Stimulated activated CD8-positive, alpha-beta memory T cell treated with anti-CD3 and anti-CD28 coated beads, Interleukin-15, amount 100 ng/mL, for 4 hours (primary cell): Measurements from ENCODE around the gene HIVEP3.
A peak's percentile ranks its signal among the peaks of the same experiment; 100 is the strongest.
"Not testable (repeated sequence)": the region's sequence is repeated elsewhere in the genome, so short reads cannot be mapped to it uniquely, and the experiment has no call there.

Source experiments
- DNase-seq, 2 donors: peaks; one replicate each; pipeline ENCODE4 v3.0.0-alpha.2; 2020; ENCODE audit warnings: low read depth in 2 of 2

The HIVEP3 gene

GRCh38 chr1:41921271-41921670 is 2.5 kb upstream of the HIVEP3 start:
- not testable (repeated sequence) for DNase-seq

DNA sequence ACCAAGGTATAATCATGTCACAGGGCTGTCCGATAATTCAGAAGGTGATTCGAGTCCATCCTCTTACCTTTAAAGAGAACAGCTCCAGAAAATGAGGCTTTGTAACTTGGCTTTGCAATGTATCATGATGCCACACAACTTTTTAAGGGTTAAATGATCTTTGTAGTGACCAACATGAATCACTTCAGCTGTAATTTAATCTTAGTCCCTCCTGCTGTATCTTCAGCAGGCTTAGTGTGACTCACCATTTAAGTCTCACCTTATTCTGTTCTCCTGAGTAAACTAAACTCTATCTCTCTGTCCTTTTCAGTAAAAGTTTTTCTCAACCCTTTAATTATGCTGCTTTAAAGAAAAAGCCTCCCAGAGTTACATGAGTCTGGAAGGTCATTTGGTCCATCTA is 1.9 kb upstream of the HIVEP3 start:
- DNase-seq: no peak

- peak; percentile 62 to 67 for DNase-seq
Observed at GRCh38 chr1:41919764-41920397, 1.2 kb upstream of the HIVEP3 start.

DNA sequence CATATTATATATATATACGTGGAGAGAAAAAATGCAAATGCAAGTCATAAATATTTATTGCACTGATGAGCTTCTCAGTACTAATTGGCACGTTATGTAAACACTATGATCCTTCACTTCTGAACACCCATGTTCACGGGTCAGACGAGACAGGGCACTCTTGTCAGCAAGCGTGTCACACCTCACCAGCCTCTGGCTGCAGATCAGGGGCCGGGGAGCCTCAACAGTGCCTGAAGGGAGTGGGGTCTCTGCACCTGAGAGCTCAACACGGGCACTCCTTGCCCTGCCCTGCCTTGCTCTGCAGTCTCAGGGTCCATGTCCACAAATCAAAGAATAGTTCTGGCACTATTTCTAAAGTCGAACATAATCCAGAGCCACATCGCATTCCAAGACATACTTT is 409 bp upstream of the HIVEP3 start:
- no peak for DNase-seq

DNA sequence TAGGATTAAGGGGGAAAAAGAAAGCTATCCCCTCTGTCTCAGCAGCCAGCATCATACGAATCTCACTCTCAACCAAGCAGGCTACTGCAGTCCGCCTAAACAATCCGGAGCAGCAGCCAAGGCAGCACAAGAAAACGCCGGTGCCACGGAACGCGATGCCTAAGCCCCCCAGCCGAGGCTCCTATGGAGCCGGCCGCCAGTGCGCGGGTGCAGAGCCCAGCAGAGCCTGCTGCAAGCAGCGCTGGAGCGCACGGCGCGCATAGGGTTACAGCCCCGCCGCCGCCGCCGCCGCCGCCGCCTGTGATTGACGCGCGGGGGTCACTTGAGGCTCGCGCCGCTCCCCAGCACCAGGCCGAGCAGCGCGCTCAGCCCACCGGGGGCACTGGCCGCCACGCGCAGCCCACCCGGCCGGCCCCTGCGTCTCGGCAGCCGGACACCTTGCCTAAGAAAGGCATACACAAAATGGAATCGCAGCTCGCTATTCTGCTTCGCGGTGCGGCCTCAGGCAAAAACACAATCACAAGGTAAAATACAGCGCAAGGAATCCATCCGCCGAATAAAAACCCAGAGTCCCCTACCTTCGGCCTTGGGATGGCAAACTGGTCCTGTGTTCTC is 780 bp downstream of the HIVEP3 start:
- no peak for DNase-seq

DNA sequence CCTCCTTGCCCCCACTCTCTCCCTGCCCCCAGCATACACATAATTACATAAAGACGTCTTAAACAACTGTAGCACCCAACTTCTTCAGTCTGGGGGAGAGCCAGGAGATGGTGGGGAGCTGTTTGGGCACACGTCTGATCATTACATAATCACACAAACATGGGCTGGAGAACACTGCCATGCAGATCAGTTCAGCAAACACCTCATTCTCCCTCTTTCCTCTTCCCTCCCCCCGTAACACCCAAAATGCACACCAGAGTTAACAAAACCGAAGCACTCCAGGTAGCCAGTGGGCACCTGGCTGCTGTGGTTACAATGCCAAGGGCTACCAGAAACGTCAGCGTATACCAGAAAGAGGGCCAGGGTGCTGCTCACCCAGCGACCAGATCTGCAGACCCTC is 1.6 kb downstream of the HIVEP3 start:
- no peak for DNase-seq

DNA sequence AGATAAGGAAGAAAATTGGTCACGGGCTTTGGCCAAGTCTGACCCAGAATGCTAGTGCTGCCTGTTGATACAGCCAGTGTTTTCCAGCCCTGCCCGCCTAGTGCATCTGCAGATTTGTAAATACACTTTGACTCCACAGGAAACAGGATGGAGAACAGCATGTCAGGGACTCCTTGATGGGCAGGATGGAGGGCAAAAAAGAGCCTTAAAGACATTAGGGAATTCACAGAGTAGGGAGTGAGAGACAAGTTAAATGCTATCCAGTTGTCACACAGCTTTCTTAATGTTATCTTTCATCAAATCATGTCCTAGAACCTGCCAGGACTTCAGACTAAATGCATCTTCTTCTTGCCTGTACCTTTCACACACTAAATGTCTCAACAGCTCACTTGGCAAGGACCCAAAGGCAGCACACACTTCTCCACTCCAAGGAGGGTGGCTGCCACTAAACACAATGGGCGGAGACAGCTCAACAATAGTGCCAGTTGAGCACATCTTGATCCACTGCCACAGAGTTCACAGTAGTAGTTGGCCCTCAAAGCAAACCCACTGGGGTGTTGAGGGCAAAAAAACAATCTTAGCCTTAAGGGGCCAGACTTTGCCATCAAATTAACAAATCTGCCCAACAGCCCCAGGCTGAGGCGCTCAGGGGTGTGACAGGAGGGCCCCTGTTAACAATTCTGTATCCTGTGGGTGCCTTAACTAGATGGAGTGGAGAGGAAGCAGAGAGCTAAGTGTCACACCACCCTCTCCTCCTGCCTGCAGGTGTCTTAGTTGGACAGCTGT is 2.7 kb downstream of the HIVEP3 start:
- DNase-seq: no peak

DNA sequence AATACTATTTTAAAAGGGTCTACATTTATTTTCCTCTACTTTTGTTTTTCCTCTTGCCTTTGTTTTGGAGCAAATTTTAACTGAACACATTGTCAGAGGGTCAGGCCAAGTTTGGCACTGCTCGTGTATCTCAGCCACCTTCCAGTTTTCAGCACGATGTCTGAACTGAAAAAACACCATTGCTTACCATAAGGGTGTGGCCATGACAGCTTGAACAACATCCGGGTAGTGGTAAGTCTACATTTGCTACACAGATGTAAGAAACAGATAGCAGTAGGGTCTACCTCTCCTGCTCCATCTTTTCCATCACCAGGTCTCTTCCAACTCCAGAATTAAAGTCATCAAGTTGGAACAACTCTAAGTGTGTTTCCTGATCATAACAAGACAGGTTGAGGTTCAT is 4.2 kb downstream of the HIVEP3 start:
- no peak for DNase-seq

- no peak for DNase-seq
Observed at GRCh38 chr1:41913014-41913413, 5.7 kb downstream of the HIVEP3 start.

DNA sequence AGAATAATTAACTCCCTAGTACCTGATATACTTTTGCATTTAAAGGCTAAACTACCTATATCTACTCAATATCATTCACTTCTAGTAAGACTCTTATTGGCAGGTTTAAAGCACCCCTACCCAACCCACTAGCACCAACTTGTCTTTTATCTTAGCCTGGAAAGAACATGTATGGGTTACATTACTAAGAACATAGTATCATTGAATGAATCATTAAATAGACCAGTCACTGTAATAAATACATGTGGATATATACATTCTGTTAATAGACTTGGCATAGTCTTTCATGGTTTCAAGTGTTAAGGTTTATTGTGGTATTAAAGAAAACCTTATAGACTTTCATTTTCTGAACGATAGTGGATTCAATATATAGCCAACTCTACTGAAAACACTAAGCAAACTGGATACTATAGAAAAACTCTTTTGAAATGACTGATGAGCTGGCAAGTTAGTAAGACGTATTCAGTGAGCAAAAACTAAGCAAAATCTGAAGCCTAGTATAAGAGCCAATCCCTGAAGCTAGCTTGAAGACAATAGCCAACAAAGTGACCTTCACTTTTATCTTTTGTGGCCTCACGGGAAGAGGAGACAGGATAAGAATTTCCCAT is 10.3 kb downstream of the HIVEP3 start:
- no peak for DNase-seq

- no peak for DNase-seq
Observed at GRCh38 chr1:41907446-41907845, 11.3 kb downstream of the HIVEP3 start.

DNA sequence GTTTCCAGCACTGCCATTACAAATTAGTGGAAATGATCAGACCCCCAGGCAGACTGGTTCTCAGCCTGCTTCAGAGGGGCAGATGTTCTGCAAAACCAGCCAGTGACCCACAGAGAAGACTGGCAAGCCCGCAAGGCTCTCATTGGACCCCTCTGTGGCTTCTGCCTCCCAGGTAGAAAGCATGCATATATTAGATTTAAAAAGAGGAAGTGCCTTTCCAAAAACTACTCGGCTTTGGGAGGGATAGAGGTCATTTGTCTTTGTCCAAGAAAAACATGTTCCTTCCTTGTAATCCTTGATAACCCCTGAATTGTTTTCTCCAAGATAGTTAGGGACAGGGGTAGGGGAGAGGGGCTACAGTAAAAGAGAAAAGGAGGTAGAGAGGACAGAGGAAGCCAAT is 11.8 kb downstream of the HIVEP3 start:
- no peak for DNase-seq

DNA sequence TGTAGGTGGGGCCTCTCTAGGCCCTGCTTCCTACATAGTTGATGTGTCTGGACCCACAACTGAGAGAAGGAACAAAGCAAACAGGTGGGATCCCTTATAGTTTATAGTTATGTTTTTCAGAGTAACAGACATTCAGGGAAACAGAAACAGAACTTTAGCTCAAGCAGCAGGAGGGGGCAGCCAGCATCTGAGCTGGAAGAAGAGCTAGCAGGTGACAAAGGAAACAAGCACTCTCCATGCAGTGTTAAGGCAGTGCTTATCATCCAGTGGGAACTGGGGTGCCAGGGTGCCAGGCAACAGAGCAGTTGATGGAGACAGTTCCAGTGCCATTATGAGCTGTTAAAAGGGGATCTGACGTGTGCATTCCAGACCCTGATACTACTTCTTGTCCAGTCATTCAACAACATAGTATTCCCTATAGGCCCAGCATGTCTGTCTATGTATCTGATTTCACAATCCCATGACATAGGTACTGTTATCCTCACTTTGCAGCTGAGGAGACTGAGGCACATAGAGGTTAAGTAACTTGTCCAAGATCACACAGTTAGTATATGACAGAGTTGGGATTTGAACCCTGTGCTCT is 13.5 kb downstream of the HIVEP3 start:
- DNase-seq: no peak

DNA sequence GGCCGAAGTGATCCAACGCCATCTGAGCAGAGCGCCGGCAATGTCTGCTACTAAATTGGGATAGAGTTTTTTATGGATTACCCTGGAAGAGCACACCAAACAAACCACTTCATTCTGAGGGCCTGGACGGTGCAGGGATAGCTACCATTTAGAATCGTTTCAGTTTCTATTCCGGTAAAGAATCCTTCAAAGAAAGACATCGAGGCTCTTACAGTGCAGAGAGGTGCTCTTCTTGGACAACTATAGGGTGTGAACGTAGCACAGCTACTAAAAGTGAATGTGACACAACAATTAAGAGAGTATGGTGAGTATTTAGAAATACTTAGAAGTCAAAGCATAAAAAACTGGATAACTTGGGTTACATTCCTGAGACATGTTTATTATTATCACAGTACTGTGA is 16.1 kb downstream of the HIVEP3 start:
- DNase-seq: no peak

DNA sequence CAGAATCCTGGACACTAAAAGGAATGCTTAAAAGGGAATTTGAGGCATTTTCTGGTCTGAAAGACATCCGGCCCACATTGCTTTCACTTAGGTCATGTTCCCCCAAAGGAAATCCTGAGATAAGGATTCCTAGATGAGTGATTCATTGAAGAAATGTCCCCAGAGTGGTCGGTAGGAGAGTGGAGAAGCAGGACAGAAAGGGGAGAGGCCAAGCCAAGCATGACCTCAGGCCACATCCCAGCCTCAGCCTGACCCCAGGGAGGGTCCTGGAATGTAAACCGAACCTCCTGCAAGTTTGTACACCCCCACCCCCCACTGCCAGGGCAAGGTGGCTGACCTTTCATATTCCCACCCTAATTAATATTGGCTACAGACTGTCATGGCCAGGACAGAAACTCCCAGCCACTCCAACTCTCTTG is 16.6 kb downstream of the HIVEP3 start:
- no peak for DNase-seq

DNA sequence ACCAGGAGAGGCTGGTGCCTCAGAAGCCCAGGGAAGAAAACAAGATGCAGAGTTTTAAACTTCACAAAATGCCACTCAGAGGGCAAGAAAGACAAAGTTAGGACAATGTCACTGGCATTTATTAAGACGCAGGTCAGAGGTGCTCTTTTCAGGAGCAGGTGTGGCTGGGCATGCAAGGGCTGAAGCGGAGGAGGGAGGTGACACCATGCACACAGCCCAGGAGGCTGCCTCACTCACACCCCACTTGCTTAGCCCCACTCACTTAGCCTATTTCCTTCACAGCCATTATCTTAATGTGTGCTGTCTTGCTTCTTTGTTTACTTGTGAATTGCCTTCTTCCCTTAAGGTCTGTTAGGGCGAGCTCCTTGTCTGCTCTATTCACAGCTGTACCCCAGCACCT is 17.2 kb downstream of the HIVEP3 start:
- no peak for DNase-seq

- DNase-seq: no peak
Observed at GRCh38 chr1:41900603-41901444, 17.9 kb downstream of the HIVEP3 start.

DNA sequence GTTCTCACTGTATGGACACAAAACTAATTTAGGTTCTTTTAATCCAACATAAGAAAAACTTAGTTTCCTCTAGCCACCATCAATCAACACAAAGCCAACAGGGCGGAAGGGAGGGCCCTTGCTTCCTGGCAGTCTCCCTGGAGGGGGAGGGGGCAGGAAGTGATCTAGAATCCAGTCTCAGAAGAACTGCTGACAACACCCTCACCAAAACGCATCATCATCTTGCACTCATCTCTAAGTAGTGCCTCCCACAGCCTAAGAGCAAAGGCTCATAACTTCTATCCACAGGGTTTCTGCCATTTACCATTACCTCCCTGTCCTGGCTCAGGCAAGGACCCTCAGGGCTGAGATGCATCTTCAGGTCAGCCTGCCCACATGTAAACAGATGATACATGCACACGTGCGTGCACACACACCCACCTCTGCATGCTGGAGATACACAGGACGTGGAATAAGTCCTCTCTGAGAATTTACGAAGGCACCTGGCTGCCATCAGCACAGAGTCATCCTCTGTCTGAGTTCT is 20.5 kb downstream of the HIVEP3 start:
- peak in 1 of 2 donors; percentile 46 for DNase-seq

GRCh38 chr1:41895552-41895951 is 23.2 kb downstream of the HIVEP3 start:
- no peak for DNase-seq

DNA sequence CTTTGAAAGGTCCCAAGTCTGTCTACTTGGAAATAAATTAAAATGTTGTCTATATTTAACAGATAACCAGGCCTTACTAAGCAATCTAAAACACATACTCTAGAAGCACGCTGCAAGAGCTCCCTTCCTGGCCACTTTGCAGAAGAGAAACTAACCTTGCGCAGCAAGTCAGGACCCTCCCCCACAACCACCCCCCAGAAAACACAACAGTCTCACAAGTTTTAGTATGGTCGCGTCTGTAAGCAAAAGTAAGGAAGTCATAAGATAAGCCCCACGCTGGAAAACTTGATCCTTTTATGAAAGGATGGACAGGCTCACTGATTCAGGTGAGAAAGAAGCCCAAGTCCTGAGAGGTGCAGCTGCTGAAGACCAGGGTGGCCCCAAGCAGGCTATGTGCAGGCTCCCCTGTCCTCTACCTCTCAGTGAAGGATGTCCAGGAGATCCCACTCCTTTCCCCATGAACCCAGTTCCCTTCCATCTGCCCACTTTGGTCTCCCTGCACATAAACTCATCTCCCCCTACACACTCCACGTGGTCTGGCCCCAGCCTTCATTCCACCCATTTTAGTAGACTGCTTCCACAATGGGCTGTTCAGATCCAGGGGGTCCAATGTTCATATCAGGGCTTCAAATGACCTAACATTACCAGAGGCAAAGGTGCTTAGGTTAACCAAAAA is 23.8 kb downstream of the HIVEP3 start:
- no peak for DNase-seq
